Chondrocyte (in vitro differentiated cells): ENCODE results near the gene ALK. TPM values are rescaled to one million over a fixed set of nuclear protein-coding genes. Genes with fewer than 3 reads are reported as not detected.
"Not testable (repeated sequence)": the region's sequence is repeated elsewhere in the genome, so short reads cannot be mapped to it uniquely, and the experiment has no call there.

Experiments
- DNase-seq: peaks from one replicate; pipeline ENCODE4 v3.0.0; 2021; ENCODE audit warnings: mixed read lengths, low spot score
- H3K27ac Mint-ChIP-seq: one replicate; pipeline ENCODE4 v1.8.0; 2021; ENCODE audit warnings: mild to moderate bottlenecking, moderate library complexity, mixed read lengths; ENCODE audit not compliant: unreplicated experiment
- H3K27me3 Mint-ChIP-seq: 2 replicates; pipeline ENCODE4 v1.8.0; 2021; ENCODE audit warnings: low read depth, mixed read lengths
- H3K36me3 Mint-ChIP-seq: 2 replicates; pipeline ENCODE4 v1.8.0; 2021; ENCODE audit warnings: low read depth, mixed read lengths
- H3K4me1 Mint-ChIP-seq: 2 replicates; pipeline ENCODE4 v1.8.0; 2021; ENCODE audit warnings: low read depth, mild to moderate bottlenecking, mixed read lengths
- H3K4me3 Mint-ChIP-seq: one replicate; pipeline ENCODE4 v1.8.0; 2021; ENCODE audit warnings: mild to moderate bottlenecking, moderate library complexity, mixed read lengths; ENCODE audit not compliant: unreplicated experiment
- H3K9me3 Mint-ChIP-seq: 2 replicates; pipeline ENCODE4 v1.8.0; 2021; ENCODE audit warnings: low read depth, mixed read lengths
- total RNA-seq: library from RNA; stranded (reverse); gene quantifications from 3 replicates; pipeline ENCODE4 v1.2.1, GENCODE V29; 2021
- TF ChIP-seq, protein P1 (sequence below): fragments of 200-600 bp; sonication (generic); IDR thresholded peaks from 2 replicates; pipeline ENCODE4 v1.5.0; 2021; ENCODE audit warnings: antibody characterized with exemption, mild to moderate bottlenecking, moderate library complexity

The ALK gene
- total RNA-seq, 1 donor from 2014 or later, result 0.07 TPM

DNA sequence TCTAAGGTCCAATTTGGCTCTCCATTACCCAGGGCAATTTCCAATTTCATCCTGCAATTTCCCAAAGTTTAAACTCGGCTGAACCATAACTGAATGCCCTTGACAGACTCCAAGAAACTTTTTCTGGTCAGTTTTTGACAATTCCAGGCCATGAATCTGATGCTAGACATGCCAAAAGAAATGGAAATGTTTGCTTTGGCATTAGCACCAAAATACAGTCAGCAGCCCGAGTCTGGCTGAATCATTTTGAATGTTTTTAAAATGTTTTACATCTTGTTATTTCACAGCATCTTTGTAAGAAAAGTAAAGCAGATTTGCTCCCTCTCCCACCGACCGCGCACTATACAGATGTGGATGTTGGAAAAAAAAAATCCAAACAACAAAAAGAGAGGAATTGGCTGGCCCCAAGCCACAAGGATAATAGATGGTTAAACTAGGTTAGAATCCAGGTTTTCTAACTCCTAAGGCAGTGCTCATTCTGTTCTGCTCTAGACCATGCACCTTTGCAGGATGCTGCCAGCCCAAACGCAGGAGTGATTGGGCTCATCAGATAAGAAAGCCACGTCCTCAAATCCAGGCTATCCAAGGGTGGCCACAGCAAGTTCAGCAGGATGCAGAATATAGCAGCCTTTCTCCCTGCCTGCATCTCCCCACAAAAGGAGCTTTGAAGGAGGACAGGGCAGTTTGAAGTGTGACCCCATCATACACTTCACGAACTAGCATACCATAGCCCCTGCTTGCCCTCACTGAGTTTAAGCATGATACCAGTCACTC, 167.5 kb downstream of the ALK start:
- H3K4me1 Mint-ChIP-seq, result peaks cover 27% of the 10 kb centered on the region

DNA sequence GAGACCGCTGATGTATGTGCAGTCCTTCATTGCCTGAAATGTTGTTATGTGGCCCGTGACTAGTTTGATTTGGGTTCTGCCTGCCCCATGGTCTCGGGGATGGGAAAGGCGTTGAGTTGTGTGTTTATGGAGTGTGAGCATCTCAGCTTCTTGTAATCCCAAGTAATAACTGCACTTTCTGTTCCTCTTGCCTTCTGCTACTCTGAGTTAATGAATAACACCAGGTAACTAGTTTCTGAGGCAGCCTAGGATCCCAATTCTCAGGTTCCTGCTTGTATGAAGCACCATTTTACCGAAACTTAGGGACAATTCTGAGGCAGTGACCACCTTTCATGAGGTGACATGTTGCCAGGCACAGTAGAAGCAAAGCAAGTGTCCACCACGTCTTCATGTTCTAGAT, 170.0 kb downstream of the ALK start:
- no peak for DNase-seq
- TF ChIP-seq, protein P1, sequence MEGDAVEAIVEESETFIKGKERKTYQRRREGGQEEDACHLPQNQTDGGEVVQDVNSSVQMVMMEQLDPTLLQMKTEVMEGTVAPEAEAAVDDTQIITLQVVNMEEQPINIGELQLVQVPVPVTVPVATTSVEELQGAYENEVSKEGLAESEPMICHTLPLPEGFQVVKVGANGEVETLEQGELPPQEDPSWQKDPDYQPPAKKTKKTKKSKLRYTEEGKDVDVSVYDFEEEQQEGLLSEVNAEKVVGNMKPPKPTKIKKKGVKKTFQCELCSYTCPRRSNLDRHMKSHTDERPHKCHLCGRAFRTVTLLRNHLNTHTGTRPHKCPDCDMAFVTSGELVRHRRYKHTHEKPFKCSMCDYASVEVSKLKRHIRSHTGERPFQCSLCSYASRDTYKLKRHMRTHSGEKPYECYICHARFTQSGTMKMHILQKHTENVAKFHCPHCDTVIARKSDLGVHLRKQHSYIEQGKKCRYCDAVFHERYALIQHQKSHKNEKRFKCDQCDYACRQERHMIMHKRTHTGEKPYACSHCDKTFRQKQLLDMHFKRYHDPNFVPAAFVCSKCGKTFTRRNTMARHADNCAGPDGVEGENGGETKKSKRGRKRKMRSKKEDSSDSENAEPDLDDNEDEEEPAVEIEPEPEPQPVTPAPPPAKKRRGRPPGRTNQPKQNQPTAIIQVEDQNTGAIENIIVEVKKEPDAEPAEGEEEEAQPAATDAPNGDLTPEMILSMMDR, result no peak
- Mint-ChIP-seq H3K4me3 (no peak overlapping the region), H3K36me3 (no peaks in the 10 kb centered on the region), H3K27me3 (no peaks in the 10 kb centered on the region), H3K27ac (no peak overlapping the region), H3K4me1 (peaks cover 33% of the 10 kb centered on the region), H3K9me3 (no peaks in the 10 kb centered on the region)

More for the DNA sequence above, 167.5 kb downstream of the ALK start:
- Mint-ChIP-seq H3K9me3 (no peaks in the 10 kb centered on the region), H3K36me3 (no peaks in the 10 kb centered on the region), H3K27ac (peak overlapping the region; percentile 62), H3K27me3 (no peaks in the 10 kb centered on the region), H3K4me3 (no peak overlapping the region)
- TF ChIP-seq, protein P1, result no peak
- no peak for DNase-seq

DNA sequence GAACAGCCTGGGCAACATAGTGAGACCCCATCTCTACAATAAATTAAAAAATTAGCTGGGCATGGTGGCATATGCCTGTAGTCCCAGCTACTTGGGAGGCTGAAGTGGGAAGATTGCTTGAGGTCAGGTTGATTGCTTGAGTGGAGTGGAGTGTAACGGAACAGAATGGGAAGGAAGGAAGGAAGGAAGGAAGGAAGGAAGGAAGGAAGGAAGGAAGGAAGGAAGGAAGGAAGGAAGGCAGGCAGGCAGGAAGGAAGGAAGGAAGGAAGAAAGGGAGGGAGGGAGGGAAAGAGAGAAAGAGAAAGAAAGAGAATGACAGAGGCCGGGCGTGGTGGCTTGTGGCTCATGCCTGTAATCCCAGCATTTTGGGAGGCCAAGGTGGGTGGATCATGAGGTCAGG, 170.9 kb downstream of the ALK start:
- H3K27me3 Mint-ChIP-seq, H3K9me3 Mint-ChIP-seq, H3K27ac Mint-ChIP-seq, H3K36me3 Mint-ChIP-seq, DNase-seq, H3K4me3 Mint-ChIP-seq: not testable (repeated sequence)
- peaks cover 33% of the 10 kb centered on the region for H3K4me1 Mint-ChIP-seq

DNA sequence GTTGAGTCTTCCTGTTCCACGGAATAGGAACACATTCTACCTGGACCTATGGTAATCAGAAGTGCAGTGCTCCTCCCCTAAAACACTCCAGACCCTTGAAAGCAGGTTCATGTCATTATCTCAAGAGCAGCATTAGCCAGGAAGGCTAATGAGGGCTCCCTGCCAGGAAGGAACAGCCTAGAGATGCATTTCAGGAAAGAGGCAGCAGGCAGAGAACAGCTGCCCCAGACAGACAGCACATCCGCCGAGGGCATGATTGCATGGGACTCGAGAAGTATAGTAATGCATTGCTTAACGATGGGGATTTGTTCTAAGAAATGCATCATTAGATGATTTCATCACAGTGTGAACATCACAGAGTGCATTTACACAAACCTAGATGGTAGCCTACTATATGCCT, 171.5 kb downstream of the ALK start:
- peaks cover 33% of the 10 kb centered on the region for H3K4me1 Mint-ChIP-seq

DNA sequence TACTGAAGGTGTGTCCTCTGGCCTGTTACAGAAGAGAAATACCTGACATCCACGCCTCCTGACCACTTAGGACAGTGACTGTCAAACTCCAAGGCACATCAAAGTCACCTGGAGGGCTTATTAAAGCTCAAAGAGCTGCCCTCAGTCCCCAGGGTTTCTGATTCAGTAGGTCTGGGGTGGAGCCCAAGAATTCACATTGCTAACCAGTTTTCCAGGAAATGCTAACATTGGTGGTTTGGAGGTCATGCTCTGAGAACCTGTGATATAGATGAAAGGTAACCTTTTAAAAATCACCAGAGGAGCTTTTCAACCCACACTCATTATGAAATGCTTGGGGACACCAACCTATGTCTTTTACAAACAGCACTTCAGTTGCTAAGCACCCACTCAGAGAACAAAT, 172.3 kb downstream of the ALK start:
- no peaks in the 10 kb centered on the region for H3K9me3 Mint-ChIP-seq
- DNase-seq, result no peak
- TF ChIP-seq, protein P1, result no peak
- no peaks in the 10 kb centered on the region for H3K36me3 Mint-ChIP-seq
- H3K4me3 Mint-ChIP-seq, result no peak overlapping the region
- peaks cover 4% of the 10 kb centered on the region for H3K27me3 Mint-ChIP-seq
- no peak overlapping the region for H3K27ac Mint-ChIP-seq
- H3K4me1 Mint-ChIP-seq, result peaks cover 29% of the 10 kb centered on the region

More for the DNA sequence above, 171.5 kb downstream of the ALK start:
- Mint-ChIP-seq H3K36me3 (no peaks in the 10 kb centered on the region), H3K4me3 (no peak overlapping the region), H3K27me3 (no peaks in the 10 kb centered on the region), H3K9me3 (no peaks in the 10 kb centered on the region), H3K27ac (no peak overlapping the region)
- TF ChIP-seq, protein P1, result no peak
- DNase-seq, result no peak
